Measurements from ENCODE around the gene SDK2. TPM values are rescaled to one million over a fixed set of nuclear protein-coding genes. Genes with fewer than 3 reads are reported as not detected.
"Not testable (repeated sequence)": the region's sequence is repeated elsewhere in the genome, so short reads cannot be mapped to it uniquely, and the experiment has no call there.

Gene SDK2
- total RNA-seq, 1 donor from 2014 or later, result 1.0 TPM

- DNase-seq (peak; percentile 81), ATAC-seq (ENCODE audit: poor library complexity) (peak; percentile 71)
- intact Hi-C loops (cut with DNase I), result no loop called here
Observed at GRCh38 chr17:73342050-73342522, 302.2 kb downstream of the SDK2 start.

- intact Hi-C loops (cut with DNase I), result no loop called here
- DNase-seq (peak; percentile 38), ATAC-seq (ENCODE audit: poor library complexity) (no peak)
Observed at GRCh38 chr17:73341350-73342049, 302.7 kb downstream of the SDK2 start.

GRCh38 chr17:73340093-73340596 lies 304.1 kb downstream of the SDK2 start:
- intact Hi-C loops (cut with DNase I), result no loop called here
- ATAC-seq (ENCODE audit: poor library complexity) (no peak), DNase-seq (peak; percentile 31)

- DNase-seq (peak; percentile 31), ATAC-seq (ENCODE audit: poor library complexity) (no peak)
- intact Hi-C loops (cut with DNase I), result no loop called here
Observed at GRCh38 chr17:73338566-73339197, 305.6 kb downstream of the SDK2 start.

GRCh38 chr17:73338050-73338521 lies 306.2 kb downstream of the SDK2 start:
- DNase-seq (peak; percentile 49), ATAC-seq (ENCODE audit: poor library complexity) (no peak)
- intact Hi-C loops (cut with DNase I), result no loop called here

- ATAC-seq (ENCODE audit: poor library complexity), result no peak
- intact Hi-C loops (cut with DNase I), result no loop called here
- DNase-seq, result no peak
Observed at GRCh38 chr17:73337330-73337710, 306.9 kb downstream of the SDK2 start.

GRCh38 chr17:73336408-73337329 lies 307.6 kb downstream of the SDK2 start:
- DNase-seq (no peak), ATAC-seq (ENCODE audit: poor library complexity) (no peak)
- intact Hi-C loops (cut with DNase I), result no loop called here

GRCh38 chr17:73335591-73336407 lies 308.4 kb downstream of the SDK2 start:
- no peak for ATAC-seq (ENCODE audit: poor library complexity)
- intact Hi-C loops (cut with DNase I), result no loop called here
- no peak for DNase-seq

- intact Hi-C loops (cut with DNase I), result no loop called here
- ATAC-seq (ENCODE audit: poor library complexity) (no peak), DNase-seq (no peak)
Observed at GRCh38 chr17:73334771-73335513, 309.3 kb downstream of the SDK2 start.

GRCh38 chr17:73333445-73333844 lies 310.8 kb downstream of the SDK2 start:
- DNase-seq; ATAC-seq (ENCODE audit: poor library complexity); intact Hi-C loops (cut with DNase I): not testable (repeated sequence)

- ATAC-seq (ENCODE audit: poor library complexity) (no peak), DNase-seq (no peak)
- intact Hi-C loops (cut with DNase I), result no loop called here
Observed at GRCh38 chr17:73331060-73331459, 313.2 kb downstream of the SDK2 start.

GRCh38 chr17:73327676-73328075 lies 316.6 kb downstream of the SDK2 start:
- ATAC-seq (ENCODE audit: poor library complexity) (no peak), DNase-seq (no peak)
- intact Hi-C loops (cut with DNase I), result no loop called here

- intact Hi-C loops (cut with DNase I), result no loop called here
- DNase-seq (peak; percentile 56), ATAC-seq (ENCODE audit: poor library complexity) (peak; percentile 86)
Observed at GRCh38 chr17:73325527-73325842, 318.8 kb downstream of the SDK2 start.

- DNase-seq, result no peak
- ATAC-seq (ENCODE audit: poor library complexity), result no peak
Observed at GRCh38 chr17:73324711-73325526, 319.3 kb downstream of the SDK2 start.

GRCh38 chr17:73324160-73324475 lies 320.1 kb downstream of the SDK2 start:
- intact Hi-C loops (cut with DNase I), result no loop called here
- no peak for DNase-seq
- ATAC-seq (ENCODE audit: poor library complexity), result peak; percentile 42

More at GRCh38 chr17:73324711-73325526, 319.3 kb downstream of the SDK2 start:
- intact Hi-C loops (cut with DNase I), result no loop called here

- intact Hi-C loops (cut with DNase I), result no loop called here
- DNase-seq (no peak), ATAC-seq (ENCODE audit: poor library complexity) (no peak)
Observed at GRCh38 chr17:73323409-73324159, 320.7 kb downstream of the SDK2 start.
